Fibroblast of lung (primary cell): ENCODE measurements around the gene PGA5. TPM values are rescaled to one million over a fixed set of nuclear protein-coding genes. Genes with fewer than 3 reads are reported as not detected.
A peak's percentile ranks its signal among the peaks of the same experiment; 100 is the strongest.

Source experiments
- DNase-seq, 2 donors: peaks; one replicate each; pipeline versions ENCODE4 v3.0.0 to v3.0.0-alpha.2; 2010; ENCODE audit warnings: low read depth in 2 of 2
- H2AFZ ChIP-seq: 2 replicates; pipeline ENCODE4 v1.5.1; 2012; ENCODE audit warnings: low read length, control low read depth, inconsistent platforms
- H3K27ac ChIP-seq: 2 replicates; pipeline ENCODE4 v1.5.1; 2011; ENCODE audit warnings: low read length, control low read depth; ENCODE audit not compliant: insufficient read depth
- H3K27me3 ChIP-seq: 2 replicates; pipeline ENCODE4 v1.5.1; 2011; ENCODE audit warnings: mild to moderate bottlenecking, low read length; ENCODE audit not compliant: control insufficient read depth, insufficient read depth
- H3K36me3 ChIP-seq: 2 replicates; pipeline ENCODE4 v1.5.1; 2011; ENCODE audit warnings: low read length; ENCODE audit not compliant: control insufficient read depth, insufficient read depth
- H3K4me1 ChIP-seq: 2 replicates; pipeline ENCODE4 v1.5.1; 2011; ENCODE audit warnings: low read length; ENCODE audit not compliant: control insufficient read depth, insufficient read depth; ENCODE audit errors: extremely low read depth
- H3K4me2 ChIP-seq: 2 replicates; pipeline ENCODE4 v1.5.1; 2011; ENCODE audit warnings: low read length, control low read depth; ENCODE audit not compliant: insufficient read depth; ENCODE audit errors: extremely low read depth
- H3K4me3 ChIP-seq, 4 experiments: fragments of 200-600 bp in 1 of 4; sonication (generic) in 1 of 4; replicated peaks in 1 of 4; 2 replicates each; pipeline ENCODE4 v1.5.1; 2011 to 2016; ENCODE audit warnings: low read length in 4 of 4, low read depth in 3 of 4, mild to moderate bottlenecking in 3 of 4, control low read depth in 2 of 4, inconsistent platforms in 1 of 4, mixed read lengths in 1 of 4; ENCODE audit not compliant: insufficient read depth in 1 of 4; ENCODE audit errors: control extremely low read depth in 1 of 4
- H3K79me2 ChIP-seq: 2 replicates; pipeline ENCODE4 v1.5.1; 2012; ENCODE audit warnings: mild to moderate bottlenecking, low read length, inconsistent platforms; ENCODE audit not compliant: control insufficient read depth, insufficient read depth
- H3K9ac ChIP-seq: 2 replicates; pipeline ENCODE4 v1.5.1; 2011; ENCODE audit warnings: mild to moderate bottlenecking, low read length, control low read depth; ENCODE audit not compliant: insufficient read depth
- H3K9me3 ChIP-seq: 2 replicates; pipeline ENCODE4 v1.5.1; 2012; ENCODE audit warnings: low read depth, low read length; ENCODE audit not compliant: control insufficient read depth, insufficient read depth
- H4K20me1 ChIP-seq: 2 replicates; pipeline ENCODE4 v1.5.1; 2011; ENCODE audit warnings: low read length; ENCODE audit not compliant: control insufficient read depth, insufficient read depth; ENCODE audit errors: extremely low read depth
- CTCF ChIP-seq, 2 donors: IDR thresholded peaks in 1 of 2; conservative IDR thresholded peaks in 1 of 2; 1 replicate in 1 of 2; 2 replicates in 1 of 2; pipeline ENCODE4 v1.5.1; 2011 to 2012; ENCODE audit warnings: low read length in 2 of 2, control low read depth in 1 of 2, inconsistent platforms in 1 of 2, low read depth in 1 of 2, mild to moderate bottlenecking in 1 of 2
- EZH2 ChIP-seq: IDR thresholded peaks from 2 replicates; pipeline ENCODE4 v1.5.1; 2012; ENCODE audit warnings: low read length, control low read depth, mild to moderate bottlenecking; ENCODE audit errors: missing control alignments
- polyA plus RNA-seq, 2 donors: library from polyadenylated mRNA; depleted of rRNA in 1 of 2; stranded (reverse) in 1 of 2; unstranded in 1 of 2; fragments of >200 nt; gene quantifications; 2 replicates each; pipeline ENCODE4 v1.2.1, GENCODE V29; 2011 to 2012; ENCODE audit warnings: missing spikeins in 1 of 2
- total RNA-seq: library from RNA; depleted of rRNA; stranded (reverse); fragments of >200 nt; gene quantifications from 2 replicates; pipeline ENCODE4 v1.2.1, GENCODE V29; 2014

Gene PGA5
- total and polyA plus RNA-seq, 2 donors (not counting 1 experiment from before 2014, with no cell fraction given): 1.3 to 3.3 TPM

- Histone ChIP-seq H3K27me3 (no peaks in the 10 kb centered on the region), H2AFZ (no peak overlapping the region), H3K79me2 (no peaks in the 10 kb centered on the region), H3K4me3 (no peak overlapping the region), H3K36me3 (no peaks in the 10 kb centered on the region), H3K9ac (no peak overlapping the region), H3K9me3 (no peaks in the 10 kb centered on the region), H3K27ac (no peak overlapping the region), H4K20me1 (no peaks in the 10 kb centered on the region), H3K4me2 (no peak overlapping the region), H3K4me1 (no peaks in the 10 kb centered on the region)
- peak in 1 of 2 donors; percentile 37 for DNase-seq
- no peak for TF ChIP-seq EZH2
- no peak for TF ChIP-seq CTCF (conservative IDR thresholded peaks at IDR 0.05 in 1 of 2, IDR thresholded peaks at IDR 0.05 in 1 of 2; ENCODE audit: low read depth in 1 of 2, low read length in 2 of 2)
Measured at GRCh38 chr11:61266602-61267001, 25.6 kb downstream of the PGA5 start.

DNA sequence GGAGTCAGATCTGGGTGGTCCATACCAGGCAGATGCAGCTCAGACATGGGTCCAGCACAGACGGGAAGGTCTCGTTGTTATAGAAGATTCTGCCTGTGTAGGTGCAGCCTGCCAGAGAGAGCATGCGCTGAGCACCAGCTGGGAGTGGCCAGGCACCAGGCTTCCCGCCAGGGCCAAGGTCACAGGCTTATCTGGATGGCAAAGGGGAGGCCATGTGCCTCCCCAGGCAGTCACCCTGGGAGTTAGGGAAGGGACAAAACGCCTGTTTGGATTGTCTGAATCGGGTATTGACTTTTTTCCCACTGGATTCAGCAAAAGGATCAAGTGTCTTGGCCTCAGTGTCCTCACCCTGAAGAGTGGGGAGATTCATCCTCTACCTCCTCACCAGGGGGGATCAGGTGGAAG, 26.5 kb downstream of the PGA5 start:
- H4K20me1 ChIP-seq: no peaks in the 10 kb centered on the region
- no peak overlapping the region for H3K4me3 ChIP-seq
- no peaks in the 10 kb centered on the region for H3K79me2 ChIP-seq
- no peaks in the 10 kb centered on the region for H3K9me3 ChIP-seq
- TF ChIP-seq EZH2: no peak
- H3K27me3 ChIP-seq: no peaks in the 10 kb centered on the region
- H3K4me1 ChIP-seq: no peaks in the 10 kb centered on the region
- DNase-seq: no peak
- no peak overlapping the region for H3K9ac ChIP-seq
- no peak overlapping the region for H3K4me2 ChIP-seq
- no peaks in the 10 kb centered on the region for H3K36me3 ChIP-seq
- H3K27ac ChIP-seq: no peak overlapping the region
- no peak overlapping the region for H2AFZ ChIP-seq

DNA sequence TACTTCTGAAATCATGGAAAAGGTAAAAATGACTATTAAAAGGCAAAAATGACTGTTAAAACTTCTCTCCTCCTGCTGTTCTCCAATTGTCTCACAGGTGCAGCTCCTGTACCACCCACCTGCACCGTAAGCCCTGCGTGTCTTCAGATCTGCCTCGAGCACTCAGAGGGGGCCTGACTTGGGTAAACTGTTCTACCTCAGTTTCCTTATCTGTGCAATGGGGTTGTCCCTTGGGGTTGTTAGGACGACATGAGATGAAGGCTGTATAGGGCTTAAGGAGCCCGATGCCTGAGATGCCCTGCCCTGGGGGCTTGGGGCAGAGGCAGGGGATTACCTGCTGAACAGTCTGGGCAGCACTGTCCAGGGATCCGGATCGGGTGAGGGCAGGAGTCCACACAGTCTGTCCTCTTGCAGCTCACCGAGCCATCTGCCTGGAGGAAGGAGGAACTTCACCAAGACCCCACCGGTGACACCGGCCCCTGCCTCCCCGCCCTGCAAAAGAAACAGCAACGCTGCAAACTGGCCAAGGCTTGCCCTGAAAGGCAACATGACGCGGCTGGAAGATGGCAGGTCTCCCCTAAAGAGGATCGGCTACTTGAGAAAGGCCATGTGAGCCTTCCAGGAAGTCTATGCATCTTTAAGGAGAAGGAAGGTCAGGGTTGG, 27.7 kb downstream of the PGA5 start:
- no peaks in the 10 kb centered on the region for H3K27me3 ChIP-seq
- H3K9ac ChIP-seq: no peak overlapping the region
- no peaks in the 10 kb centered on the region for H3K36me3 ChIP-seq
- TF ChIP-seq CTCF (conservative IDR thresholded peaks at IDR 0.05 in 1 of 2, IDR thresholded peaks at IDR 0.05 in 1 of 2; ENCODE audit: low read depth in 1 of 2, low read length in 2 of 2) (no peak), EZH2 (no peak)
- no peaks in the 10 kb centered on the region for H3K9me3 ChIP-seq
- no peaks in the 10 kb centered on the region for H3K79me2 ChIP-seq
- H3K4me3 ChIP-seq: no peak overlapping the region
- no peak overlapping the region for H3K4me2 ChIP-seq
- no peak overlapping the region for H3K27ac ChIP-seq
- no peak for DNase-seq
- no peaks in the 10 kb centered on the region for H3K4me1 ChIP-seq
- no peaks in the 10 kb centered on the region for H4K20me1 ChIP-seq
- no peak overlapping the region for H2AFZ ChIP-seq
